IPS-NIHi7 (cell line): ENCODE measurements around the gene HOXA13.

ENCODE experiments used
- DNase-seq: peaks from one replicate; pipeline ENCODE4 v3.0.0; 2012; ENCODE audit warnings: mixed read lengths; ENCODE audit errors: extremely low spot score

The HOXA13 gene

DNA sequence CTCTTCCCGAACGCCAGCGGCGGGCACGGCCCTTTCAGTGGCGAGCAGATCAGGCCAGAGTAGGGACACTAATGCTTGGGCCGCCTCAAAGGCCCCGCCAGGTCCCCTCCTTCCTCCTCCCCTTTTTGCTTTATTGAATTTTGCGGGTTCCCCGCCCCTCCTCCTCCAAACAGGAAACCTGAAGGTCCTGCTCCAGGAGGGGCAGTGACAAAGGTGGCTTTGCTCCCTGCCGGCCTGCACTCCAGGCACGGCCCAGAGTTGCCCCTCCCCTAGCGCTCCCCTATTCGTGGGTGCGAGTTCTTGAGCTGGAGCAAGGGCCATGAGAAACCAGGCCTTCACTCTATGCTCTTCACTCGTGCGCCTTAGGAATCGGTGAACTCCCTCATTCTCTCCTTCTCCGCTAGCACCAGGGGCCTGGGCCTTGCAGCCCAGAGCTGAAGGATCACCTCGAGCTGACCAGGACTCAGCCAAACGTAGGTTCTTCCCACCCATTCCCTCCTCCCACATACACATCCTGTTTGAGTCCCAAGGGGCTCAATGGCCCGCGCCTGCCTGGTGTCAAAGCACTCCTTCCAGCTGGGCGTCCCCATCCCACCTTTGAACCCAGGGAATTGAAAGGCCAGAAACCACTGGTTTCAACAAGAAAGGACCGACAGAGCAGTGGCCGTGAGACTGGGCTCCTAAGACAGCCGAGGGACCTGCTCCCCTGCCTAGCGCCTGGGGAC lies 51.7 kb downstream of the HOXA13 start:
- no peak for DNase-seq

DNA sequence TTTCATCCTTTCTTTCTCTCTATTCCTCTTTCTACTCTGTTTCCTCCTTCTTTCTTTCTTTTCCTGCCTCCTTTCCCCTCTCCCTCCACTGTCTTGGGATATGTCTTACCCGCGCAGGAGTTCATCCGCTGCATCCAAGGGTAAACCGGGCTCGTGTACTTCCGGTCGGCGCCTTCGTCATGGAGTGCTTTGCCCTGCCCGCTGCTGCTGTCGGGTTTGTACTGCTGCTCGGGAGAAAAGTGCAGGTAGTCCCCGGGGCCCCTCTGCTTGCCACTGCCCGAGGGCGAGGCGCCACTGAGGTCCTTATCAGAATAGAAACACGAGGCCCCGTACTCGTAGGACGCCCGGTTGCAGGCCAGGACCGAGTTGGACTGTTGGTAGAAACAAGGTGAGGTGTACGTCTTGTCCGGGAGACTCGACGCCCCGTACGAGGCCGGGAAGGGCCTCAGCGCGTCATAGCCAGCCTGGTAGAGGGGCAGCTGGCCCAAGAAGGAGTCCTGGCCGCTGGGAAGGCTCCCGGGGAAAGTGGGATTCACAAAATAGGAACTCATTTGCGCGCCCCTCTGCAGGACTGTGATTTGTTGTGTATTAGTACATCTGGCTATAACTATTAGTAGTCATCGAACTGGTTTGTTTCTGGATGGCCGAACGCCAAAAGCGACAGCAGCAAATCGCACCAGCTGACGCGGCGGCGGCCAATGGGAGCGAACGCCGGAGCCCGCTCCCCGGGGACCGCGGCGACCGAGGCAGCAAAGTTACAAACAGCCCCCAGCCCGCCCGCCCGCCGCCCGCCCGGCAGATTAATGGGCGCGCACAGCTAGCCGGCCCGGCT lies 52.5 kb downstream of the HOXA13 start, which contains the start of gene HOXA6:
TSS of gene HOXA6 (minus strand) at position 576 of the 832 bp plus-strand sequence. CDS start at position 551, 25 bp downstream.
- no peak for DNase-seq

DNA sequence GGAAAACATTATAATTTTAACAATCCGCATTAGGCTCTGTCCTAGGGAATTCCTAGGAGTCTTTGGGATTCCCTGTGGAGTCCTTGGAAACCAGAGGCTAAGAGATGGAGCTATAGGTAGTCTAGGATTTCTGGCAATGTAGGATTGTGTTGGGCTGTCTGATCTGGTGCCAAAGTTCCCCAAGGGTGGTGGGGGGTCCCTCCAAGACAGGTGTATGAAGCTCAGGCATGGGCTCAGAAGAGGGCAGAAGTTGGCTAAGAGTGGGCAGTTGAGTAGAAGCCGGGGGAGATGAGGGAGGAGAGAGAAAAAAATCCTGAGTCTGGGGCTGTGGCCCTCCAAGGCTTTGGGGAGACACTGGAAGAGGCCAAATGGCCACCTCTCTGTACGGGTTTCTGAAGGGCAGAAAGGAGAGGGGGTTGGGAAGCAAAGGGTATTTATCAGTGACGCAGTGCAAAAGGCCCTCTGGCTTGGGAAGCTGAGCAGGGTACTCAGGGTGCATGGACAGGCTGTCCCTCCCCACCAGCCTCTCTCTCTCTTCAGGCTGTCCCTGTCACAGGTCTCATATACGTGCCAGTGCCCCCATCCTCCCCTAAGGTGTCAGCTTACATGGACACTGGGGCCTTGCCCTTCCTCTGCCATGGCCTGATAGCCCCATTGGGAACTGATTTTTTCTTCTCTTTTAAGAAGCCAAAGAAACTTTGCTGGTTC lies 53.2 kb downstream of the HOXA13 start:
- DNase-seq, result no peak

DNA sequence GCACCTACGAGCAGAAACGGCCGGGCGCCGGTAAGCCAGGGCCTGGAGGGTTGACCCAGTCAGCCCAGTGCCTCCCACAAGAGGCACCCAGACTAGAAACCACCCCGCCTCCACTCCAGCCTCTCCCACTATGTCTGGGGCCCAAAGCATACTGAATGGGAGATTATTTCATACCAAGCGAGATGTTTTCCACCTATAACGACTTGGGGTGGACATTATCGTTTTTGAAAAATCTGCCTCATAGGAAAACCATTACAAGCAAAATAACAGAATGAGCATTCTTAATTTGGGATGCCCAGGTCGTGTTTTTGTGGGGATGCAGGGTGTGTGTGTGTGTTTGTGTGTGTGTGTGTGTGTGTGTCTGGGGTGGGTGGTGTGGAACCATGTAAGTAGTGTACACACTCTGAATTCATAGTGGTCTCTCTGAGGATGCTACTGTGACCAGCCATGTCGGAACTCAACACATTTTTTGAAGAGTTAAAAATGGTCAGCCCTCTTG lies 53.9 kb downstream of the HOXA13 start:
- DNase-seq, result no peak

DNA sequence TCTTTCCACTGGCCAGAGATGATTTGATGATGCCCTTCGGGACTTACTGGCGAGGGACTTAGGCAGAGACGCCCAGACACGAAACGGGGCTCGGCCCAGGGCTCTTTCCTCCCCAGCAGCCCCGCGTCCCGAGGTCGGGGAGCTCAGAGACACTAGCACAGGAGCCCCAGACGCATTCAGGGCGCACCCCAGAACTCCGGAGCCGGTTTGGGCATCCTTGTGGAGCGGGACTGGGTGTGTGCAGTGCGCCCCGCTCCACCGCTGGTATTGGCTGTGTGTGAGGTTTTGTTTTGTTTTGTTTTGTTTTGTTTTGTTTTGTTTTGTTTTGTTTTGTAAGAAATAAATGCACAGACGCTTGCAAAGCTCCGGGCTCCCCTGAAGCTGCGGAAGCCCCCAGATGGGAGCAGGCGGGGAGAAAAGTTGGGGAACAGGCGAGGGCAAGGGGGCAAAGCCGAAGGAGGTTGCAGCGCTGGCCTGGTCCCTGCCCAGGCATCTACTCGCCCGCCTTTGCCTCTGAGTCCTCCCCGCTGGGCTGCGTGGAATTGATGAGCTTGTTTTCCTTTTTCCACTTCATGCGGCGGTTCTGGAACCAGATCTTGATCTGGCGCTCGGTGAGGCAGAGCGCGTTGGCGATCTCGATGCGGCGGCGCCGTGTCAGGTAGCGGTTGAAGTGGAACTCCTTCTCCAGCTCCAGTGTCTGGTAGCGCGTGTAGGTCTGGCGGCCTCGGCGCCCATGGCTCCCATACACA lies 54.6 kb downstream of the HOXA13 start:
- DNase-seq, result no peak

DNA sequence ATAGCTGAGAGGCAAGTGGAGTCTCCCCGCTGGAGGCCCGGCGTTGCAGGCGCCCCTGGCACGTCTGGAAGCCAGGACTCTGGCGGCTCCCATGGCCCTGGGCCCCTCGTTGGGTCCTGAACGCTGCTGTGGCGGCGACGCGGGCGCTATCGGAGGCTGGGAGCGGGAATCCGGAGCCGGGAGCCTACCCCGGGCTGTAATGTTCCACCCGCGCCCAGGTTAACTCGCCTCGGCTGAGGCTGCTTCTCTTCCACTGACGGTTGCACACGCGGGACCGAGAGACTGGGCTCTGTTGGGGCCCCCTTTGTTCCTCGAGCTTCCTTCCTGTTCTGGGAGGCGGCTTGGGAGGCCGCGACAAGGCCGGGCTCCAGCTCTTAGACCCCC lies 55.1 kb downstream of the HOXA13 start:
- DNase-seq, result no peak
